Activated T-cell treated with anti-CD3 and anti-CD28 coated beads for 4 hours (primary cell): ENCODE measurements around the gene TRMT13.
"Not testable (repeated sequence)": the region's sequence is repeated elsewhere in the genome, so short reads cannot be mapped to it uniquely, and the experiment has no call there.

Experiments
- DNase-seq: peaks from one replicate; pipeline ENCODE4 v3.0.0-alpha.2; 2020

The TRMT13 gene

GRCh38 chr1:100164702-100165101 lies 31.7 kb downstream of the TRMT13 start:
- DNase-seq = no peak

DNA sequence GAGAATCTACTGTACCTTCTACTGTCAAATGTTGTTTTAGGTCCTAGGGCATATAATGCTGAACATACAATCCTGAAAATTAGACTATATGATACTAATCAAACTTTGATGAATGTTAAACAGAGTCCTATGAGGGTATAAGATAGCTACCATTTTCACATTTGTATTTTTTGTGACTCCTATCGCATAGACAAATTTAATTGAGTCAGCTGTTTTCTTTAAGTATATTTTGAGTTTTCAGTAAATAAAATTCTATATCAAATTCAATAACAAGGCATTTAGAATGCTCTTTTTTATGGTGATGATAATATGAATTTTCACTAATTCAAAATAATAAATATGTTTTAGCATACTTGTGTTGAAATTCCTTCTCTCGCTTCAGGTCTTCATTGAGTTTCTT lies 35.1 kb downstream of the TRMT13 start:
- no peak for DNase-seq

- no peak for DNase-seq
These were observed 44.5 kb downstream of the TRMT13 start for GRCh38 chr1:100177295-100178041.

DNA sequence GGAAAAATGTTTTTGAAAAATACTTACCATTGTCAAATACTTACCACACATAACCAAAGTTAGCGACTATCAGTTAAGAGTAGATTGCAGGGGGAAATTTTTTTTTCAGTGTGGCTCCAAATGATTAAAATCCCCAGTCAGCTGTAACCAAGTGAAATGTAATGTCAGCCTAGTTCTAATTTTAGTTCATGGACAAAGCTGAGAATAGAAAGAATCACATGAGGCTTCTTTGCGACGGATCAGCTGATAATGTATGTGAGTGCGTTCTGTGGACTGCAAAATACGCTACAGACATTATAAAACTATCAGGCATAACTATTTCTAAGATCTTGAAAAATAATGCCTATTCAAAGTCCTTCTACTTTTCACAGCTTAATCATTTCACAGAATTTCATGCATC lies 45.1 kb downstream of the TRMT13 start, which contains the start of gene LRRC39:
Gene LRRC39, minus strand, starts transcription at position 166 of the 400 bp plus-strand sequence. CDS start 9,740 bp downstream, outside the sequence.
- DNase-seq = no peak

- no peak for DNase-seq
These were observed 50.4 kb downstream of the TRMT13 start for GRCh38 chr1:100183370-100183769.

GRCh38 chr1:100184536-100184935 lies 51.6 kb downstream of the TRMT13 start:
- no peak for DNase-seq

GRCh38 chr1:100187912-100188311 lies 54.9 kb downstream of the TRMT13 start:
- no peak for DNase-seq

DNA sequence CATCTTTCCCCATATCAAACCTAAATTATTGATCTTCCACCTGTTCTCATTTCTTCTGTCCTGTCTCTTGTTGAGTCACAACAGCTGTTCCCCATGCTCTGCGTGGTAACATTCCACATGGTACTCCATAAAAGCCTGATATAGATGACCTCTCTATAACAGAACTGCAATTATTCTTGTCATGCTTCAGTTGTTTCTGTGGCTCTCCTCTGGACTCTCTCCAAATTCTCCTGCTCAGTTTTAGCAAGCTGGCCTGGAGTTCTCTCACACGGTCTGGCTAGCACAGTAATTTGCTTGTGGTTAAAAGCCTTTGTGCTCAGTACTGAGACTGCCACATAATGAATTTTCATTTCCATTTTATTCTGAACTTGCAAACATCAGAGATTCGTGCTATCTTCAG lies 55.7 kb downstream of the TRMT13 start:
- DNase-seq = no peak

- no peak for DNase-seq
These were observed 65.6 kb downstream of the TRMT13 start for GRCh38 chr1:100198596-100198995.

DNA sequence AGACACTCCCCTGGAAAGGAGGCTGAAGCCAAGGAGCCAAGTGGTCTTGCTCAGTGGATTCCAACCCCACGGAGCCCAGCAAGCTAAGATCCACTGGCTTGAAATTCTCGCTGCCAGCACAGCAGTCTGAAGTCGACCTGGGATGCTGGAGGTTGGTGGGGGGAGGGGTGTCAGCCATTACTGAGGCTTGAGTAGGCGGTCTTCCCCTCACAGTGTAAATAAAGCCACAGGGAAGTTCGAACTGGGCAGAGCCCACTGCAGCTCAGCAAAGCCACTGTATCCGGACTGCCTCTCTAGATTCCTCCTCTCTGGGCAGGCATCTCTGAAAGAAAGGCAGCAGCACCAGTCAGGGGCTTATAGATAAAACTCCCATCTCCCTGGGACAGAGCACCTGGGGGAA lies 67.1 kb downstream of the TRMT13 start:
- DNase-seq = not testable (repeated sequence)
